HG03280 (cell line): ENCODE measurements around the gene CNGB1.

Source experiments
- ATAC-seq: cut with Tn5 transposase; IDR thresholded peaks from one replicate; pipeline ENCODE4 v1.9.1; 2021; ENCODE audit warnings: mild to moderate bottlenecking, moderate library complexity; ENCODE audit not compliant: unreplicated experiment

Gene CNGB1

DNA sequence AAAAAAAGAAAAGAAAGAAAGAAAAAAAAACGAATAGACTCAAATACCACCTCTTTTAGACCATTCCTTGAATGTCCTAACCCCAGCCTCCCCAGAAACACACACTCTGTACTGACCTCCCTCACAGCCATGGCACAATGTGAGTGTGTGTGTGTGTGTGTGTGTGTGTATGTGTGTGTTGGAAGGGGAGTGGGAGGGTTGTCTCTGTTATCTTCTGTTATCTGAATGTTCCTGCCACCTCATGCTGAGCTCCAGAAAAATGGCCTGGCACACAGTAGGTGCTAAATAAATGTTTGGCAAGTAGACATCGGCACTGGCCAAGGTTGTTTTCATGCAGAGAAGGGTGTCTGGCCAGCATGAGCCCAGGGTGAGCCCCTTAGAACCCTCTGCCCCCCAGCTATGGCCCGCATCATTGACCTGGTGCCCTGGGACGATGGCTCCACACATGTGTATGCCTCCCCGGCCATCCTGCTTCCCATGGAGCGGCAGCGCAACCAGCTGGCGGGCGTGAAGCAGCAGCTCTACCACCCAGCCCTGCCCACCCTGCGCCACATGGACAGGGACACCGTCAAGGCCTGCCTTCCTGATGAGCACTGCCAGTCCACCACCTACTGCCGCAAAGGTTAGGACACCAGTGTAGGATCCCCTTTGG is 6.6 kb upstream of the CNGB1 start:
- ATAC-seq, result no peak

DNA sequence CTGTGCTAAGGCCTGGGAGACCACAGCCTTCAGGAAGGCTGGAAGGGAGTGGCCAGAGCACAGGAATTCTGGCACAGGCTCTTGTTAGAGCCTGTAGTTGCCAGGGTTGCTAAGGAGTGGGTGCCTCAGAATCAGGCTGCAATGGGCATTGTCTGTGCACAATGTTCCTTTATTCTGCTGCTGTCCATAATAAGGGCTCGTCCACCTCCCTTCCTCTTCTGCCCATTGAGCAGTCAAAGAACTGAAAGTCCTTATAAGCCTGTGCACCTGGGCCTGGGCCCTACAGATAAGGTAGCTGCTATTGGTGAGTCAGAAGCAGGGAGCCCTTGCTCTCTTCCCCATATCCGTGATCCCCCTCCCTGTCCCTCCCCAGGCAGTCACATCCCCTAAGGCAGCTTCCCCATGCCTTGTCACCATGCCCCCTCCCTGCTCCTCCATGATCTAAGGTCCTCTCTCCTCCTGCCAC is 5.4 kb upstream of the CNGB1 start:
- ATAC-seq, result no peak

DNA sequence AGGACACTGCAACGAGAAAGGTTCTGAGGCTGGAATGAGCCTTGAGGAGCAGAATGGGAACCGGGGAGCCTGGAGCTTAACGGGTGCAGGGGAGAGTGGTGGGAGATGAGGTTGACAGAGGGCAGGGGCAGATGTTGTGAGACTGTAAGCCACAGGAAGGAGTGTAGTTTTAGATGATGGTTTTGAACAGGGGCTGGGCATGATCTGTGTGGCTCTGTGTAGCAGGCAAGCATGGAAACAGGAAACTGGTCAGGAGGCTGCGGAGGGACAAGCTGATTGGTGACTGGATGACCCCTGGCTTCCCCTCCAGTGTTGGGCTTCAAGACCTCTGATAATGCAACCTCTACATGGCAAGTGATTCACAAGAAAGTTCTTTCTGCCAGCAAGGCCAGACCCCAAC is 1.4 kb upstream of the CNGB1 start:
- no peak for ATAC-seq

DNA sequence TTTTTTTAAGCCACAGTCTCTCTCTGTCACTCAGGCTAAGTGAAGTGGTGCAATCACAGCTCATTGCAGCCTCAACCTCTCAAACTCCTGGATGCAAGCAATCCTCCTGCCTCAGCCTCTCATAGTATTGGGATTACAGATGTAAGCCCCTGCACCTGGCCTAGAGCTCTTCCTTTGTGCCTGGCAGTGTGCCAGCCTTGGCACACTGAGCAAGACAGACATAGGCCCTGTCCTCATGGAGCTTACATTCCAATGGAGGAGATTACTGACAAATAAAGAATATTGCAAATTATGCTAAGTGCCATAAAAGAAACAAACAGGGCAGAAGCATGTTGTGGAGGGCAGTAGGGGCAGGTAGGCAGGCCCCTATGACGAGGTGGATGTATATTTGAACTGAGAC is 920 bp upstream of the CNGB1 start:
- ATAC-seq, result no peak

DNA sequence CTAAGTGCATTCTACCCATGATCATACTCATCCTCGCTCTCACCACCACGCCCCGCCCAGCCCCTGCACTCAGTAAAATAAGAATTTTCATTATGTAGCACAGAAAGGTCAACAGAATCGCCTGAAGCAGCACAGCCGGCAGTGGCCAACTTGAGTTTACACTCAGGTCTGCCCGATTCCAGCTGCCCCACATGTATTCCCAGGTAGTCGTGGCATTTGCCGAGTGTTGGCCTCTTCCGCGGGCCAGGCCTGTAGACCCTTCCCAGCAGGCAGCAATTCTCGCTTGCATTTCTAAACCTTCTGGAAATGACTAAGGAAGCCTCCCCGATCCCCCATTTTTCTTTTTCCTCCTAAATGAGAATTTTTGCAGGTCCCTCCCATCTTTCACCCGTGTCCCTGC is 609 bp downstream of the CNGB1 start:
- ATAC-seq, result no peak

DNA sequence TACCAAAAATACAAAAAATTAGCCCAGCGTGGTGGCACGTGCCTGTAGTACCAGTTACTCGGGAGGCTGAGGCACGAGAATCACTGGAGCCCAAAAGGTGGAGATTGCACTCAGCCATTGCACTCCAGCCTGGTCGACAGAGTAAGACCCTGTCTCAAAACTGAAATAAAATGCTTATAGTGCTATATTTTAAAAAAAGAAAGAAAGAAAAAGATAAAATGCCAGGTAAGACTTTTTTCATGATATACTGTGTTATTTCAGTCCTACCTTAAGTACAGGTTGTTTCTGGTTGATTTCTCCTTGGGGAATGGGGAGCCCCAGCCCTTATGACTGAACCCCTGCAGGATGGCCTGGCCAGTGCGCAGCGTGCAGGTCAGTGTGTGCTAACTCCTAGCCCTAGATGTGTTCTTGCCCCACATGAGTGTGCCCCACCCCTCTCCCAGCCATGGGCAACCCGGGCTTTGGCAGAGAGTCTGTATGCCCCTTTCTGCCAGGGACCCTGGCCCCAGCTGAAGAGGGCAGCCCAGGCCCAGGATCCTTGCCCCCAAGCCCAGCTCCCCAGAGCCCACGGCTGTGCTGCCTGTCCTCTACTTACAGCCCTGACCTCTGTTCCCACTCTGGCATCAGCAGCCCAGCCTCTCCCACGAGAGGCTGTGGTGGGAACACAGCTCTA is 1.3 kb downstream of the CNGB1 start:
- no peak for ATAC-seq

DNA sequence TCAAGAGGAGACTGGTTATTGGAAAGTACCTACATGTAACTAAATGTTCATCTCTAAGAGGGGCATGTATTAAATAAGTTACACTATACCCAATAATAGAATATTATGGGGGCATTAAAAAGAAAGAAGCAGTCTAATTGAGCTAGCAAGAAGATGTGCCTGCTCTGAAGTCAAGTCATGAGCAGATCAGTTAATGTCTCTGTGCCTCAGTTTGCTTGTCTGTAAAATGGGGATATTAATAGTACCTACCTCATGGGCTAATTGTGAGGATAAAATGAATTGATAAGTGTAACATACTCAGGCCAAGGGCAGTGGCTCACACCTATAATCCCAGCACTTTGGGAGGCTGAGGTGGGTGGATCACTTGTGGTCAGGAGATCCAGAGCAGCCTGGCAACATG is 3.0 kb downstream of the CNGB1 start:
- ATAC-seq, result no peak

DNA sequence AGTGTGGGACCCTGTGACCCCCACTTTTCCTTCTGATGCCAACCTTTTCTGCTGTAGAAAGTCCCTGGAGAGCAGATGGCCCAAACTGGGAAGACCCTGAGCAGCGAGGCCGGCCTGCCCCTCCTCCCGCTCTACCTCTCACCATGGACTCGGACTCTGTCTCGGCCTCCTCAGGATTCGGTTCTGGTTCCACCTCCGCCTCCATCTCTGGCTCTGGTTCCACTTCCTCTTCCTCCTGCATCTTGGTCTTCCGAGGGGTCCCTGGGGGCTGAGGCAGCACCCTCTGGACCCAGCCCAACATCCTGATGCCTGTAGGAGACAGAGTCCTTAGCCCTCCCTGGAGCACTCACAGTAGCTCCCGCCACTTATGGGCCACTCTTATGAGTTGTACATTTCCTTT is 3.9 kb downstream of the CNGB1 start:
- no peak for ATAC-seq

DNA sequence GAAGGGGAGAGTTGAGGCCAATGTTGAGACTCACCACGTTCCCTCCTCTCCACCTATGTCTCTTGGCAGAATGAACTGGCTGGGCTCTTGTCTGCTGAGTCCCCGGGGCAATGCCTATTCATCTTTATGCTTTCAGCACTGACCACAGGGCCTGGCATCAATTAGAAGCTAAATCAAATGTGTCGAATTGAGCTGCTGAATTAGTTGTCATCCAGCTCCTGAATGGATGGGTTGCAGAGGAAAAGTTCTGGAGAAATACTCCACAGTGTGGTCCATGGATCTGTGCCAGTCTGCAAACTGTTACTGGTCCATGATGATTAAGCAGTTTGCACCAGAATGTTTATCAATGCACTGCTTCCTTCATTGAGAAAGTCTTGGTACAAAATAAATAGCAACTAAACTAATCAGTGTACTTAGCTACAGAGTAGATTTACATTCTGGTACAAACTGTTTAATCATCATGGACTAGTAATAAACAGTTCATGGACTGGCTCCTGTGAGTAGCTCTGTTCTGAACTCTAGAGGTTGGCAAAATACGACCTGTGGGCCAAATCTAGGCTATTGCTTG is 4.6 kb downstream of the CNGB1 start:
- no peak for ATAC-seq

DNA sequence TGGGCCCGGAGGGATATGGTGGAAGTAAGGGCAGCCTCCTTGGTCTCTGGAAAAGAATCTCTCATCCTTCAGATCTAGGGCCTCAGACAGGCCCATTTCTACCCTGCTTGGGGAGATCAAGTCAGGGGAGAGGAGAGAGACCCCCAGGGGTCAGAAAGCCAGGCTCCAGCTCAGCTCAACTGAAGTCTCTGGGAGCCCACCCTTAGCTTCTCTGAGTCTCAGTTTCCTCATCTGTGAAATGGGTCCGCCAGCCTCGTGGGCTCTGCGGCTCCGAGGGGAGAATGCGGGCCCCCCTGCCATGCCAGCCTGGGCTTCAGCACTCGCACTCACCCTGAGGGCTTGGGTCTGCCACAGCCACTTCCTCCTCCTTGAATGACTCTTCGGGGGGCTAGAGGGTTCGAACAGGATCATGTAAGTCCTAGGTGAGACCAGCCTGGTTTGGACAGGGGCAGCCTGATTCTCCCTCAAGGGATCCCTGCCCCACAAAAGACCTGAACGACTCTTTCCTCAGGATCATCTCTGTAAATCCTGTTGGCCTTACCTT is 6.7 kb downstream of the CNGB1 start:
- no peak for ATAC-seq

DNA sequence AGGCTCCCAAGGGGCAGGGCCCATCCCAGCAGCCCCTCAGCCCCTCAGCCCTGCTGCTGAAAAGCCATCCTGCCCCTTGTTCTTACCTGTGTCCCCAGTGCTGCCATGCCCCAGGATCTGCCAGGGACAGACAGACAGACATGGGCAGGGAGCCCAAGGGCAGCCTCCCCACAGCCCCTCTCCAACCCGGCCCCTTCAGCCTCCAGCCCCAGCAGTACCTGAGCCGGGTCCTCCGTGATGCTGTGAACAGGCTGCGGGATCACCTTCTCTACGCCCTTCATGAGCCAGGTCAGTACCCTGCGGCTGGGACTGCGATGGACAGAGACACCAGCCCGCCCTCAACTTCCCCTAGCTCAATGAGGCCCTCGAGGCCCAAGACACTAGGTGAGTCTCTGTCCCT is 8.2 kb downstream of the CNGB1 start:
- ATAC-seq, result no peak

DNA sequence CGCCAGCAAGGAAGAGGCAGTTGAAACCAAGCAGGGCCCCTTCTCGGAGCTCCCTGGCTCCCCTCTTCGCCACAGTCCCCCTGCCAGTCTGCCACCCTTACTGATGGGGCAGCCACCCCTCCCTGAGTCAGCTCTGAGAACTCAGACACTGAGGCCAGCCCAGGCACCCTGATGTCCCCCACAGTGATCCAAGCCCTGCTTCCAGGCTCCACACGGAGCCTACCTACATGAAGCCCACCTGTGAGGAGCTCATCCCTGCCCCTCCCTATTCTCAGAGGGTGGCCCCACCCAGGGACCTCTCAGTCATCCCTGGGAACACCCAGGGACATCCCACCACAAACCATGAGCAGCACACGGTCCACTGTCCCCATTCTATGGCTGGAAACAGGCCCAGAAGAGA is 8.9 kb downstream of the CNGB1 start:
- ATAC-seq, result no peak

DNA sequence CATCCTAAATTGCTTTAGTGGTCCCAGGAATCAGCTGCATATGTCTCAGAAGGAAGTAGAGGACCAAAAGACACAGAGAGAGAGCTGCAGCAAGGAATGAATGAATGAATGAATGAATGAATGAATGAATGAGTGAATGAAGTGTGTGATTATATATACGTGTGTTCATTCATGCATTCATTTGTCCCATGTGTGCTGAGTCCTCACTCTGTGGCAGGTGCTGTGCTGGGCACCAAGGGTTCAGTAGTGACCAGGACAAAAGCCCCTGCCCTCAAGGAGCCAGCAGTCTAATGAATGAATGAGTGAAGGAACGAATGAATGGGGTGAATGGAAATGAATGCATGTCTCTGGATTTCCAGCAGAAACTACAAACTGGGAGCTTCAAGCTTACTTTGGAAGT is 9.4 kb downstream of the CNGB1 start:
- no peak for ATAC-seq

DNA sequence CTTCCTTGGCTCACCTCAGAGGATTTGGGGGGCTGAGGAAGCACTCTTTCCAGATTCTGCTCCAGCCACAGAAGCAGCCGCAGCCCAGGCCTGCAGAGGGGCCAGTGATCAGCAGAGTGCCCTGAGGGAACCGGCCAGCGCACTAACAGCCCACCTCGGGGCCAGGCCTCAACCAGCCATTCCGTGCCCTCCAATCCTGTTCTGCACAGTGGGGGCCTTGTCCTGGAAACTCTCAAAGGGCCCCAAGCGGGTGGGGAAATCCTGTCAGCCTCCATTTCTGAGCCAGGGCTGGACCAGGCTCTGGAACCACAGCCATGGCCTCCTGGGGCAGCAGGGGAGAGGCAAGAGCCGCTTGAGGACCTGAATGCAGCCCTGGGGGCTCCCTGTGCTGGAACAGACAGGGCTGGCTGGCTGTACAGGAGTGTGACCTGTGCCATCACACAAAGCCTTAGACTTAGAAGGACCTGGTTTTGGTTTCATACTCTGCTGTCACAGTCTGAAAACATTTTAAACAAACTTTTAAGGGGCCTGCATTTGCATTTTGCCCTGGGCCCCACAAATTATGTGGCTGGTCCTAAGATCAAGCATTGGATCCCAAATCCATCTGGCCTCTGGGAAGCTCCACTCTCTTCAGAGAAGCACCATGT is 10.0 kb downstream of the CNGB1 start:
- ATAC-seq, result no peak

DNA sequence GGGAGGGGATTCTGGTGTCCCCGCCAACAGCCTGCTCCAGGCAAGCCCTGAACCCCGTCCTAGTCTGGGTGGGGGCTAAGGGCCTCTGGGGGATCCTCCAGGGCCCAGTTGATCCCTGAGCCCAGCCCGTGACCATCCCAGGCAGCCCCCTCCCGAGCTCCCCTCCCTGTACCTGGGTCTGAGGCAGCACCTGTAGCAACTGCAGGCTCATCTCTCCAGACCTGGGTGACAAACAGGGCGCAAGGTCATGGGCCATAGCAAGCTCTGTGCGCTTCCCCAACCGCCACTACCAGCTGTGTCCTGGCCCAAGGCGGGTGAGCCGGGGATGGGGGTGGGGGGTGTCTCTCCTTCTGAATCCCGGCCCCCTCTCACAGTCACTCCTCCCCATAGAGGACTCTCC is 10.6 kb downstream of the CNGB1 start:
- ATAC-seq, result no peak

DNA sequence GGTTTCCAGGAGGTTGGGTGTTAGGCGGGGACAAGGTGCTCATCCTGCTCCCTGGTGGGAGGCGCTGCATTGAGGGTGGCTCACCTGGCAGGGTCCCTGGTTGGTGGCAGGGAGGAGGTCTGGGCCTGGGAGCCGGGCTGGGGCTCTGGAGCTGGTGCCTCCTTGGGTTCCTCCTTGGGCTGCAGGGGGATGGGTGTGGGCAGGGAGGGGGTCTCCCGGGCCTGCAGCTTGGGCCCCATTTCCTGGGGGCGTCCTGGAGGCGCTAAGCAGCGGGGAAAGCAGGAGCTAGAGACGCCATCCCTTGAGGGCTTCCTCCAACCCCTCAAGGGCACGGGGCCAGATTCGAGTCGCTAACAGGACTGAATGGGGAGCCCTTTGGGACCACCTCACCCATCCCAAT is 11.1 kb downstream of the CNGB1 start:
- ATAC-seq, result no peak

DNA sequence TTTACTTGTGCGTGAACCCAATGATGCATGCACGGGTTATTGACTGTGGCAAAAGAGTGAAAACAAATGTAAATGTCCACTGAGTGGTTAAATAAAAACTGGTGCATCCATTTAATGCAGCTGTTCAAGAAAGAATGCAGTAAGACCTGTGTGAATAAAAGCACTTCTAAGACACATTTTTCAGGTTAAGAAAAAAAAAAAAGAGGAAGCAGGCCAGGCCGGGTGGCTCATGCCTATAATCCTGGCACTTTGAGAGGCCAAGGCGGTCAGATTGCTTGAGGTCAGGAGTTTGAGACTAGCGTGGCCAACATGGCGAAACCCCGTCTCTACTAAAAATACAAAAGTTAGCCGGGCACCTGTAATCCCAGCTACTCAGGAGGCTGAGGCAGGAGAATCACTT is 11.8 kb downstream of the CNGB1 start:
- ATAC-seq, result no peak

DNA sequence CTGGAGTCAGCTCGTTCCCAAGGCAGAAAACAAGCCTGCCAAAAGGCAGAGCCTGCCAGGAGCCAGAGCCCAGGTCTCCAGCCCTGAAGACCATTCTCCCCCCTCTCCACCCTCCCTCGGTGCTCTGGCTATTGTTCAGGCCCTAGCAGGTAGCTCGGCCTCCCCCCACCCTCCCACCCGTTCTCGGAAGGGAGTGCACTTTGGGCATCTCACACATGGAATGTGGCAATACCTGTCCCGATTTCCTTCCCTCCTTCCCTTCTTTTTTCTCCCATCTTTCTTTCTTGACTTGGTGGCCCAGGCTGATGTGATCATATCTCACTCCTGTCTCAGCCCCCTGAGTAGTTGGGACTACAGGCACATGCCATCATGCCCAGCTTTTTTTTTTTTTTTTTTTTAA is 12.4 kb downstream of the CNGB1 start:
- no peak for ATAC-seq

DNA sequence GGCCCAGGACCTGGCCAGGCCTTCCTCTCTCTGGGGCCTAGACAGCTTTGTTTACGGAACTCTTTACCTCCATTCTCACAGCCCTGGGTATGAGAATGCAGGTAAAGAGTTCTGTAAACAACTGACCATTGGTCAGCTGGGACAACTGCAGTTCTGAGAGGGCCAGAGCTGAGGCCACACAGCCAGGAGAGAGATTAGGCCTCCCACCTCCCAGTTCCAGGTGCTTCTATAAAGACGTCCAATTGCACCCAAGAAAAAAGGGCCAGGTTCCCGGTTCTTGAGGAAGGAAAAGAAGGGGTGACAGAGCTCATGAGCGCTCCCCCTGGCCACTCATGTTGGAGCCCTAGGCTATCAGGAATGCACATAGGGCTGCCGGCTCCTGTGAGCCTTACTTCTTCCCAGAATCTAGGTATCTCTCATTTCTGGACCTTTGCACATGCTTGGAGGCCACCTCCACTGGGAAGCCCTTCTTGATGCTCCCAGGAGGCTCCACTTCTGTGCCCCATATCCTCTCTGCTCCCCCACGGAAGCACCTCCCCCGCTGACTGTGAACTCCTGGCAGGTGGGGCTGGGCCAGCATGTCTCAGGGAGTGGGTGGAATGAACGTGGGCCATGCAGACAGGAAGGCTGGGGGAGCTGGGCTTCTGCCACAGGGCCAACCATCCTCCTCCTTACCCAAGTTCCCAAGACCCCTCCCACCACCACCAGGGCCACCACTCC is 13.1 kb downstream of the CNGB1 start:
- ATAC-seq, result no peak

DNA sequence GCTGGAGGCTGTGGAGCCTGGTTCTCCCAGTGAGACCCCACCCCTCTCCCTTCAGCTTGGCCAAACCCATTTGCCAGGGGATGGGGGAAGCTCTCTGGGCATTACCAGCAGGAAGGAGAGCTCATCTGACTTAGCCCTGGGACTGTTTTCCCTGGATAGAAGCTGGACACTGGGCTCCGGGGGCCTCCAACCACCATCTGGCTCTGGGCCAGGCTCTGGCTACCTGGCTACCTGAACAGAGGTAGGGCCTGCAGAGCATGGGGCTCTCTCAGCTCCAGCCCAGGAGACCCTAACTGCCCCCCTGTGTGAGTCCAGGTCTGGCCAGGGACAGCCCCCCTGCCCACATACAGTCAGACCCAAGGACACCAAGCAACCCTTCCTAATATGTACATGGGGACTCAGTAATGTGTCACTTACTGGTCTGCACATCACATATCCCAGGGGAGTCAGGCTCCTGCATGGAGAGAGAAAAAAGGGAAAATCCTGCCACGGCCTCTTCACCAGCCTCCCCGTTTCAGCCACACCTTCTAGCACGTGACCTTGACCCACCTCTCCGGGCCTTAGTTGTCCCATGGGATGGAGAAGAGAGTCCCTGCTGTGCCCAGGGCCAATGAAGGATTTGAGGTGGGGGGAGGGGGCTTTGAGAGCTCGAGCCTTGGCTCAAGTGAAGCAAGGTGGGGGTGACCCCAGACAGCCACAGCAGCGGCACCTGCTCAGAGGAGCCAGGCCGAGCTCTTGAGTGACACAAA is 13.8 kb downstream of the CNGB1 start:
- no peak for ATAC-seq
